HG03342 (cell line): ENCODE measurements around the gene LYPD1.

Experiments
- ATAC-seq: cut with Tn5 transposase; IDR thresholded peaks from one replicate; pipeline ENCODE4 v1.9.1; 2021; ENCODE audit warnings: mild to moderate bottlenecking, moderate library complexity; ENCODE audit not compliant: unreplicated experiment

The LYPD1 gene

DNA sequence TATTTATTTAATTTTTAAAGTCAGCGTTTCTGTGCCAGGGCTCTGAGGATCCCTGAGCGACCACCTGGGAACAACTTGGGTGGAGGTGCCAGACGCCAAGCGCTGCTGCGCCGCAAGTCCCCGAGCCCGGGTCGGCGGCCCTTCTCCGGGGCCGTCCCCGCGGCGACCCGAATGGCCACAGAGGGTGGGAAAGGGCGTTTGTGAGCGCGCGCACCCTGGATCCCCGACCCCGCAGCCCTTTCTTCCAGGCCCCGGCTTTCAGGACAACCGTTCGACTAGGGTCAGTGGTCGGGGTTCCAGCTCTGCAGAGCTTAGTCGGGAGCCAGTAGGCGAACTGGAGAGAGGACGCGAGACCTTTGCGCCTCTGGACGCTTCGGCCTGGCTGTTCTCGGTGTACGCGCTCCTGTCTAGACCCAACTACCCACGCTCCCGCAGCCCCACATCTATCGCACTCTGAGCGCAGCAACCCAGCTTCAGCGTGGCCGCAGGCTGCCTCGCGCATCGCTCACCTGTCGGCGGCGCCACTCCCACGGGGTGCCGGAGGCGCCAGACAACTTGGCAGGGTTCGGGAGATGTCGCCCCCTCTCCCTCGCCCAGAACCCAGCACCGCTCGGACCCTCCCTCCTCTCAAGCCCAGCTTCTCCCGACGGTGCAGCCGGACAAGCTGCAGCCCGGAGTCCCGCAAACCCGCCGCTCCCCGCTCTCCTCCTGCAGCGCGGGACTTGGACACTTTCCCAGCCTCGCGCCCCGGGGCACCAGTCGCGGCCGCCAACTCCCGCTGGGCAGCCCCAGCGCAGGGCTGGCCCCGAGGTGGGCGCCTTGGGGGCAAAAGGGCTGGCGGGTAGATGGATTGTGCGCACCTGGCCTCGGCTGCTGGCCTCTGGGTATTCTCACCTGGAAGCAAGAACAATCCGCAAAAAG lies 758 bp downstream of the LYPD1 start:
- no peak for ATAC-seq

DNA sequence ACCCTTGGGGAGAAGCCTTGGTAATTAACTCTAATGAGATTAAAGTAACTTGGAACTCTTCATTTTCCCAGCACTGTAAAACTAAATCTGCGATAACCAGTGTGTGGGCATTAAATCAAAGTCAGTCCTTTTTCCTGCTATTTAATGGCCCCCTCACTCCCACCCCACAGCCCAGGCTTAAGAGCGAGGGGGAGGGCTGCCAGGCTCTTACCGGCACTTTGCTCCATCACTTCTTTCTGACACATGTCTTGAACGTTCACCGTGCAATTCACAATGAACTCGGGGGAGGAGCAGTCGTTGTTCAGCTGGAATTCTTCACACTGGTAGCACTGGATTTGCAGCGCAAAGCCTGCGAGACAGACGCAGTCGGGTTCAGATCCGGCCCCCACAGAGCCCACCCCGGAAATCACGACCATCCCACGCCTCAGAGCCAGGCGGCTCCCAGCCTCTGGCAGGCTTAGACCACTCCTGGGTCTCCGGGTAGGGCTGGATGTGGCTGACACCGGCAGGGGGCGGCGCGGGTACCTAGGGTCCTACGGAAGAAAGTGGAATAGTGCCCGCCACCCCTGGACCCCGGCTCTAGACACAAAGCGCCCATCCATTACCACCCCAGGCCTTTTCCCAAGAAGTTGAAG lies 1.7 kb downstream of the LYPD1 start:
- no peak for ATAC-seq

DNA sequence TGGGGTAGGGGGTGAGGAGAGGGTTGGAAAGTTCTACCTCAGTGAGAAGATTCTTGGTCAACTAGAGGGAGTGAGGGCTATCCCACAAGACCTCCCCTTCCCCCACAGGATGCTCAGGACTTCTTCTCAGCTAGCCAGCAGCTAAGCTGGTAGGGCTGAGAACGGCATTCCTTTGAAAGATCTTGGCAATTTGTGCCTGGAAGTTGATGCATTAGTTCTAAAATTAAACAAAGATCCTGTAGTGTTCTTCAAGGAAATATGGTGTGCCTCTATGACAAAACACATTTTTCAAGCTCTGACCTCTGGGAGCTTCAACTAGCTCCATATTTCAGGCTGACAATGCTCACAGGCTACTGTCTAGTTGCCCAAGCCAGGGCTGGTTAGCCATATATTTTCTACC lies 2.3 kb downstream of the LYPD1 start:
- ATAC-seq, result no peak

DNA sequence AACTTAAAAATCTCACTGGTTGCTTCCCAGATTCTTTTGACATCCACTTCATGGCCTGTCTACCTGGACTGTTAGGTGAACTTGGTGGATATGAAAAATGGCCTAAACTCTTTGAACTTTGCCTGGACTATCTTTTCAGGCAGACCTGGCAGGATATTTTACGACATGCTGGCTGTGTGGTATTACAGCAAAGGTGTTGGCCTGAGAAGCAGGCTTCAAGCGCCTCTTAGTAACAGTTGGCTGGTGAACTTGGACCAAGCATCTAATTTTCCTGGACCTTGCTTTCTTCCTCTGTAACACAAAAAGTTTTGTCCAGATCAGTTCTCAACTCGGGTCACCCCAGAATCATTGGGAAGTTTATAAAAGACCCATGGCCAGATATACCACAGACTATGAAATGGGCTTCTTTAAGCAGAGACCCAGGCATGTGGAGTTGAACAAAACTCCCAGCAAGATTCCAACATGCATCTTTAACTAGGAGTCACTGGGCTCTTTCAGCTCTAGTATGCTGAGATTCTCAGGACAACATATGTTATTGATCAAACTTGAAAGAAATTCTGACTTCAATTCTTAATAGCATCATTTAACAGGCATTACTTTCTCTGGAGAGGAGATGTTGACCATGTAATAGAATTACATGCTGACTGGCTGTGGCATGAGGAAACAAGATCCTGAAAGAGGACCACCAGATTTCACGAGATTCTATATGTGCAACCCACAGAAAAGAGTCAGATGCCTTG lies 4.4 kb downstream of the LYPD1 start:
- no peak for ATAC-seq

DNA sequence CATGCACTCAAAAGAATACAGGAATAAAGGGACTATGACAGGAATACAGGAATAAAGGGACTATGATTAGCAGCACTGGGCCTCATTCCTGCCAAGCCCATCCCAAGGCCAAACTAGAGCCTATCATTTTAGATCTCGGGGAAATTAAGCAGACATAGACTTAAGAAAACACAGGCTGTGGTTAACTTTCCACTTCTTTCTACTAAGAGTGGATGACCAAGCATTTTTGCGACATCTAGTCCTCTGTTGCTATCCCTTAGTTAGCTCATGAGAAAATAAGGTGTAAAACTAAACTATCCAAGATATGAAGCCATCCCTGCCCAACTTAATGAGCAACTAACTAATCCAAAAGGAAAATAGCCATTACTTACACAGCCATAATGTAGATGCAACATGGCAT lies 5.9 kb downstream of the LYPD1 start:
- no peak for ATAC-seq

DNA sequence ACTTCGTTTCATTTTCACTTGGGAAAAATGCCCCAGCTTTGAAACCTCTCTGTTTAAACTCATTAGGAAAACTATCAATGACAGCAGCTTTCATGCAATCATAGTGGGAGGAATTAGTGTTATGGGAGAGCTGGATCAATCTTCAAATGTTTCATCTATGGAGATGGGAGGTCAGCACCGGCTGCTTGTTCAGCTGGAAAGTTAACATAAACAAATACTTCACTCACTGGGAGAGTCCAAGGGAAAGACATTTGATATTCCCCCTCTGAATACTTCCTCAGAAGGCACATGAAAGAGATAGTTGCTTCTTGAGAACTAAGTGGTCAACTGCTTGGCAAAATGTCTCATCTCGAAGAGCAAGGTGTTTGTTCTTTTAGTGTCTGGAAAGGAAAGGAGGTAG lies 7.3 kb downstream of the LYPD1 start:
- ATAC-seq, result no peak

DNA sequence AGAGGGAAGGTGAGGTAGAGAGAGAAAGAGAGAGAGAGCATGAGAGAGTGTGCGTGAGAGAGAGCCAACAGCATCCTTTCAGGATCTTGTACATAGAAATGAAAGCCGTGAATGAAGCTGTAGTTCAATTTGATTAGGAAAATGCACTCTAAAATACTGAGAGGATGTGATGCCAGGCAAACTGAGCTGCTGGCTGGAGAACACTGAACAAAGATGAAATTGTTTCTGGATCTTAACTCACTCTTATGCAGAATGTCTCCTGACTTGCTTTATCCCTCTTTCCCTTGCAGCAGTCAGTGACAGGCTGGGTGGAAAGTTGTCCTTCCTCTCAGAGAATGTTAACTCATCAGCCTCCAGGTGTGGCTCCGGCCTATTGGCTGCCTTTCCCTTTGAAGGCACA lies 10.7 kb downstream of the LYPD1 start:
- ATAC-seq, result no peak

DNA sequence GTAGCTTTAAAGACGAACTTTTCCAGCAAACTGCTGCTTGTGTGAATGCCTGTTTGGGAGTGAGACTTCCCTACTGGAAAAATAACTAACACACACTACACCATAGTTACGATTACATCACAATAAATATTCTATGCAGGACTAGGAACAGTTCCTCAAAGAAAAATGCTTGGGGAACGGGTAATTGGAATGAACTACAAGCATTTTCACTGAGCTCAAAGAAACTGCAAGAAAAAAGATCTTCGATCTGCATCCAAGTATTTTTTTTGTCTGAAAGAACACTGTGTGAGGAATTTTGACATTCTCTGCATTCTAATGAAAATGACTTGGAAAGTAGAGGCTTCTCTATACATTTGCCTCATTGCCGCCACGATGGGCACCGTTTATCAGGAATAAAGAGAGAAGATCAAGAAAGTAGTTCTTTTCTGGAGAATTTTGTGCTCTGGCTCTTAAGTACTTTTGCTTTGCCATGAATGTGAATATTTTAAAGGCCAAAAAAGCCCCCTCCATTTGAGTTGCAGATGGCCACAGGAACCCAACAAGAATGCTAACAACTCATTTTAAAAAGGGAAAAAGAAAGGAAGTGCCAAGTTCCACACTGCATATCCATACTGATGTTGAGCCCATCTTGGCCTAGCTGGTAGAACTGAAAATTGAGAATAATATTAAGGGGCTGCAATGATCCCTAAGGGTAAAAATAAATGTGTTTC lies 13.6 kb downstream of the LYPD1 start:
- no peak for ATAC-seq

DNA sequence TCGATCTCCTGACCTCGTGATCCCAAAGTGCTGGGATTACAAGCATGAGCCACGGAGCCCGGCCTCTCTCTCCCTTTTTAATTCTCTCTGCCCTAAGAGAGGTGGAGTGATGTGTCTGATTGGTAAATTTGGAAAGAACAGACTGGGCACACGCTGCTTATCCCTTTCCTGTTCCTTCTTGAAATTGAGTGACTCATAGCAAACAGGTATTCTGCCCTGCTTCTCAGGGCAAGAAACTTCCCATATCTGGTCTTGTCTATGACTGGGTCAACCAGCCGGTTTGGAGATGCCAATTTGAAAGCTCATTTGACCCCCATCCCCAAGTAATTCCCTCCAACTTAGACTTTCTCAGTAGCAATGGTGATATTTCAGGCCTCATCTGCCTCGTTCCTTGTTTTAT lies 15.0 kb downstream of the LYPD1 start:
- no peak for ATAC-seq

DNA sequence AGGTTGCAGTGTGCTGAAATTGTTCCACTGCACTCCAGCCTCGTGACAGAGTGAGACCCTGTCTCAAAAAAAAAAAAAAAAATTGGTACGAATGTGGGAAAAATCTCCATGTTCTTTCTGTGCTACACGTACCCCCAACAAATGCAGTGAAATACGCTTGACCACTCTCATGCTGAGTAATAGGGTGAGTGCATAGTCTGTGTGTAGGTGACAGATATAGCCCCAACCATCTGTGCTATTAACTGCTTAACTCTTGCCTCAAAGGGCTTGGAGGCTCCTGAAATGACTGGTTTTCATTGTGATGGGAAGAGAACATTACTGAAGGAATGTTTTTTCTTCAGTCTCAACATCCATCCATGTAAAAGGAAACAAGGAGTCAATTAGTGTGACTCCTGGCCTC lies 15.7 kb downstream of the LYPD1 start:
- ATAC-seq, result no peak

DNA sequence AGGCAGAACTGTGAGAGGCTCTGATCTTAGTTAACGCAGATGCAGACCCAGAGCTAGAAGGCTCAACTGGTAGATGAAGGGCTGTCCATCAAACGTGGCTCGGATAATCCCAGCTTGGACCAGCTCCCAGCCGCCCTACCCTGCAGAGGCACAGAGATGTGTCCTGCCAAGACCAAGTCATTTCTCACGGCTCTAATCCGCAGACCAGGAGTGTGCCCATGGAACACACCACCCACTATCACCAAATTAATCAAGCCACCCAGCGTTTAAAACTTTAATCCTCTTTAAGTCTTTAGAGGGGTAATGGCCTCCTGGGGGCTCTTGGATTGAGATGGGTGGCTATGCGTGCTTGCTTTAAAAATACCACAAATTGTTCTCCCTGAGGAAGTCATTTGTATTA lies 17.5 kb downstream of the LYPD1 start:
- no peak for ATAC-seq

DNA sequence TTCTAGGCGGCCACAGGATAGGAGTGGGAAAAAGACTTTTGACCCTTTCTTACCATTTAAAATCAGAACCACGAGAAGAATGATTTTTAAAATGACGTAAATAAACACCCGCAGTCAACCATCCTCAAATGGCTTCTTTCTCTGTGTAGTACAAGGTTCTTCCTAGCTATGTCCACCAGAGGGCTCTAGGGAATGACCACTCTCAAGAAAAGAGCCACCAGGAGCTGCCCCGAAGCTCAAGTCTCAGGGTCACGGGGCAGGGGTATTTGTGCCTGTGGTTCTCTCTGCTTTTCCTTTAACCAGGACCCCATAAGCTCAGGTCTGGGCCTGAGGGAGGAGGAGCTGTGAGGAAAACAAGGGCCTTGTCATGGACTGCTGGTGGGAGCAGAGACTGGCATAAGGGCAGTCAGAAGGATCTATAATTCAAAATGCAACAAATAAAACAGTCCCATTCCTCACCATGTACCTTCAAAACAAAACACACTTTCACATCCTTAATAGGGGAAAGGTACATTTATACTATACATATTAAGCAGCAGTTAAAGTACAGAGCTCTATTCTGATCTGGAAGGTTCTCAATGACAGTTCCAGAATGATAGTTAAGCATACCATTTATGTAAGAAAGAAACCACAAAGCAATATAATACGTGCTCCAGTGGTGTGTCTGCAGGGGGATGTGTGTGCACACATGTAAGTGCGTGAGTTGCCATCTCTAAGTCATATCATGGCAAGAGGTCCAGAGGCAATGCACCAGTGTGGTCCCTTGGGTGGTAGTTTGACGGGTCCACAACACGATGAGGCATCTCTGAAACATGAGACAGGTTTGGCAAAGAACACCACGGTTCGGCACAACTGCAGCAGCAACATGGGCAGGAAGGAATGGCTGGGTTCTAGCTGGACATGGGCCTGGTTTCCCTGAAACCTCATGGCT lies 18.6 kb downstream of the LYPD1 start:
- ATAC-seq, result no peak

DNA sequence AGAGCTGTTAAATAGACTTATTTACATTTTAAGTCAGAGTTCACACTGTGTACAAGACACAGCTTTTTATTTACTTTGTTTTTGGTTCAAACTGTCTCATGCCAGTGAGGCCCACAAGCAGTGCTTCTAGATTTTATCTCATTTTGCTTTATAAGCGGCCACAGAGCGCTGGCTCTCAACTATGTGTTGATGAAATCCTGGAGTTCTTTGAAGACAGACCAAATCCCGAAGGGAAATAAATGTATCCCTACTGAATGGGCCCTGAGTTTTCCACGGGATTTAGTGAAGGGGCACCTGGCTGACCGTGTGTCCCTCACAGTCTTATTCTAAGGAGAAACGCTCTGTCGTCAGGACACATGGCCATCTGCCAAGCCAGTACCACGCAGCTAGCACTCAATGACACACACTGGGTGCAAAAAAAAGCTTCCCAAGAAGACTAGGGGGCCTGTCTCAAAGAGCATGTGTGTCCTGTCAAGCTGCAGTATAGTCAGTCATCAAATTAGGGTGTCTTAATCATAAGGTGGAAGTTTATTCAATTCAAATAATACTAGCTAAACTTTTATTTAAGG lies 23.4 kb downstream of the LYPD1 start:
- no peak for ATAC-seq

DNA sequence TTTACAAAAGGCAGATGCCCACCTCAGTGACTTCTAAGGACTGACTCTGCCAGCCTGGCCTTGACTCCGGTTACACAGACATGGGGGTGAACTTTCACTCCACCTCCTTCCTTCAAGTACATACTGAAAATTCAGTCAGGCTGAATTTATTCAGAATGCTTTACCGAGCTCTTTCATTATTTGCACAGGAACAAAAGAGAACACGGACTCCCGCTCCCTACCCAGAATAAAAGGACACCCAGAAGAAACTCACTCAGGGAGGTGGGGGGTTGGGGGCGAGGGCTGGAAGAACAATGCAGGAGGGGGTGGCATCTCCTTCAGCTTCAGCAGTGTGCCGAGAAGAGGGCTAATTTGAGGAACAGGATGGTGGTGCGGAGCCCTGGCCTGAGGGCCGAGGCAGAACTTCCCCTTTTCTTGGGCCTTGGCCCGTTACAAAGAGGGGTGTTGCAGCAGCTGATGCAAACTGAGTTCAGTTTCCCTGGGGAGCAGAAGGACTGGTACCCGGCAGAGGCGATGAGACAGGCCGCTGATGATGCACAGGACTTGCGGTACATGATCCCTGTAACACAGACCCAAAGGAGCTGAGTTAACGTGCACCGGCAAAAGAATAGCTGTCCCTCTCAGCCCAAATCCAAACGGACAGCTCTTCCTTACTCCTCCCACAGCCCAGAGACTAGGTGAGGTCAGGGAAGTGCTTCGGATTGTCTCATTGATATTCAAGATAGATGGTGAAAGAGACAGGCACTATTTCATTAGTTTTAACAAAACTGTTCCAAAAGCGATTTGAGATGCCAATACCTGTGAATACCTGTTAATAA lies 24.1 kb downstream of the LYPD1 start:
- peak; percentile 69 for ATAC-seq

DNA sequence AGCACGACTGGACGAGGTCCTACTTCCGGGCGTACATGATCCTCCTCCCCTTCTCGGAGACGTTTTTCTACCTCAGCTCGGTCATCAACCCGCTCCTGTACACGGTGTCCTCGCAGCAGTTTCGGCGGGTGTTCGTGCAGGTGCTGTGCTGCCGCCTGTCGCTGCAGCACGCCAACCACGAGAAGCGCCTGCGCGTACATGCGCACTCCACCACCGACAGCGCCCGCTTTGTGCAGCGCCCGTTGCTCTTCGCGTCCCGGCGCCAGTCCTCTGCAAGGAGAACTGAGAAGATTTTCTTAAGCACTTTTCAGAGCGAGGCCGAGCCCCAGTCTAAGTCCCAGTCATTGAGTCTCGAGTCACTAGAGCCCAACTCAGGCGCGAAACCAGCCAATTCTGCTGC lies 24.8 kb downstream of the LYPD1 start:
- no peak for ATAC-seq

DNA sequence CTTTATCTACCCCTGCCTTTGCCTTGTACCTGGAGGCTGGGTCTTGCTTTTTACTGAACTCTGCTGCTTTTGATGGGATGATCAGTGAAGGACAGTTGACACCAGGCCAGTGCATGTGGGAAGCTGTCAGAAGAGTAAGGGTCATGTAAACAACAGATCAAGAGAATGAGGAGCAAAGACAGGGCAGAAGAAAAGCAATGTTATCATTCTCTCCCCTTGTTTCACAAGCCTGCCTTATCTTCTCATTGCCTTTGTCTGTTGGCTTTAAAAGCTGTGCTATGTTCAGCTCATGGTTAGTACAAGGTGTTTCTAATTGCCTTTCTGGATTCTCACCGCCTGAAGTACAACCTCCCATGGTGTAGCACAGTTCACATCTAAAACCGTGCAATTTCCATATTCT lies 27.6 kb downstream of the LYPD1 start:
- no peak for ATAC-seq

DNA sequence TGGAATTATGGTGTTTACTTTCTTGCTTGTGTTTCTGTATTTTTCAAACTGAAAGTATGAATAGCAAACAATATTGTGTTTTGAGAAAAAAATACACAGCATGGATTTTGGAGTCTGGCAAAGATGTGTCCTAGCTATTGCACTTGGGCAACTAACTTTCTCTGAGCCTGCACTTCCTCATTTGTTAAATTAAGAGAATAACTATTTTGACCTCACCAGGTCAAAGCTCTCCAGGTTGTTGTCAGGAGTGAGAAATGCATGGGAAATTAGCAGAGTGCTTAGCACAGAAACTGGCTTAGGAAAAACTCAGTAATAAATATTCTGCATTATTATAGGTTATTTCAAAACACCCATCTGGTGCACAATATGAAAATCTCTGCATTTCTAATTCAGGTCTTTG lies 28.2 kb downstream of the LYPD1 start:
- no peak for ATAC-seq

DNA sequence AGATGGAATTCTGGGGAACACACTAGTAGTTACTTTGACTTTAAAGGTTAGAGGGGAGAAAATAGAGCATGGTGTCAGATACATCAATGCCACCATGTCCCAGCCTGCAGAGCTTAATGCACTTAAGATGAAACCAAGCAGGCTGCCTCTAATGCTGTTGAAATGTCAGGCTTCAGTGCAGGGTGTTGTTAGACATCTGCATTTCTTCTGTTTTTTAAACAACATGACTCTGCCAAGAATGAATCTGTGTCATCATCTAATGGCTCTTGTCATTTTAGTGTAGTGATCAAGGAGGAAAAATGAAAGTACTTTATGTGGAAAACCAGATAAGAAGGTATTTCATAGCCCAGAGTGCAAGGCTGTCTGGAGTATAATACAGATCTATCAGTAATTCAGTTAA lies 29.9 kb downstream of the LYPD1 start:
- ATAC-seq, result no peak
